GM18868 (cell line): ENCODE data around the gene FKBP5.
A peak's percentile ranks its signal among the peaks of the same experiment; 100 is the strongest.
"Not testable (repeated sequence)": the region's sequence is repeated elsewhere in the genome, so short reads cannot be mapped to it uniquely, and the experiment has no call there.

Source experiments
- ATAC-seq: cut with Tn5 transposase; IDR thresholded peaks from one replicate; pipeline ENCODE4 v1.9.1; 2021; ENCODE audit warnings: mild to moderate bottlenecking, moderate library complexity; ENCODE audit not compliant: unreplicated experiment

Gene FKBP5

GRCh38 chr6:35688605-35689322, at the start of gene FKBP5:
Gene FKBP5 (minus strand): TSS chr6:35688915. CDS start chr6:35642824, 46,091 bp downstream.
- peak; percentile 89 for ATAC-seq

DNA sequence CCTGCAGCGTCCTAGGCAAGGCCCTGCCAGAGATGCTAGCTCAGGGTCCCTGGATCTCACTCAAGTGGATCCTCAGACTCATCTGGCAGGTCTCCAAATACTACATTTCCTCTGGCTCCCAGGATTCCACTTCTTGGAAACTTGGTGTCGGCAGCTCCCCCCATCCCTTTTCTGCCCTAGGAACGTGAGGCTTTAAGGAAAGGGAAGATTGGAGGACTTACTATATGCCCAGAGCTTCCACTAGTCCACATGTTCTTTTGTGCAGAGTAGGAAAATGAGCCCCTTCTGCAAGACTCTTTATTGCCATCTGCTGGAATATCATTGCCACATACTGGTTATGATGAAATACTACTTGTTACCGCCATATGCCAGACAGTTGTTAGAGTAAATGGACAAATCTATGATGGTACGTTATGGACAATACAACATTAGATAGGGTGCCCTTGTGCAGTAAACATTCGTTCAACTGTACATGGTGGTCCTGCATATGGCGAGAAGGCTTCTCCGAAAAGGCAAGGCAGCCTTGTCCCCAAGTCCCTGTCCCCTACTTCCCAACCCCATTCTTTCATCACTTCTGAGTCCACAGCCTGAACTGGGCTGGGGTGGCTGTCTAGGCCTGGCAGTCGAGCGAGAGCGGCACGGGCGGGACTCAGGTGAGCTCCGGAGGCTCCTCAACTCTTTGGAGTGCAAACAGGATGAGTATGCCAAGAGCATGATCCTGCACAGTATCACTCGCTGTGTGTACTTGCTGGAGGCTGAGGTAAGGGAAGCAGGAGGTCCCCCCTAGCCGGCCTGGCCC, 48.9 kb upstream of the FKBP5 start:
- ATAC-seq: no peak

- no peak for ATAC-seq
Observed at GRCh38 chr6:35736982-35737412, 48.3 kb upstream of the FKBP5 start, which contains the start of gene ARMC12. Gene ARMC12 (plus strand): TSS chr6:35737032. CDS start chr6:35737109, 77 bp downstream.

- ATAC-seq: no peak
Observed at GRCh38 chr6:35736253-35736894, 47.7 kb upstream of the FKBP5 start.

DNA sequence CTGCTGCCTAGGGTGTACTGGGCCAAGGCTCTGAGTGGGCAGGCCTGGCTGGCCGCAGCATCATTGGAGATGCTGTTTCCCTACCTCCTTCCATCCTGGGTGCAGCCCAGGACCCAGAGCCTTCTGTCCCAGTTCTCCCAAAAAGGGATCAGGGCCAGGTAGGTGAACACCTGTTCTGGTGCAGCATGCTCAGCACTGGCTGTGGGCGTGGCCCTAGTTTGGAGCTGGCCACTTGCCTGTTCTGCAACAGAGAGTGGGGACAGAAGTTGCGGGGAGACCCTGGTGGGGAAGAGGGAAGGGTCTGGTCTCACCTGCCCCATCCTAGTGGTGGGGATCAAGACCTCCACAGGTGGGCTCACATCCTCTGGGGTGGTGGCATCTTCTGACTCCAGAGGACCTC, 46.7 kb upstream of the FKBP5 start:
- no peak for ATAC-seq

DNA sequence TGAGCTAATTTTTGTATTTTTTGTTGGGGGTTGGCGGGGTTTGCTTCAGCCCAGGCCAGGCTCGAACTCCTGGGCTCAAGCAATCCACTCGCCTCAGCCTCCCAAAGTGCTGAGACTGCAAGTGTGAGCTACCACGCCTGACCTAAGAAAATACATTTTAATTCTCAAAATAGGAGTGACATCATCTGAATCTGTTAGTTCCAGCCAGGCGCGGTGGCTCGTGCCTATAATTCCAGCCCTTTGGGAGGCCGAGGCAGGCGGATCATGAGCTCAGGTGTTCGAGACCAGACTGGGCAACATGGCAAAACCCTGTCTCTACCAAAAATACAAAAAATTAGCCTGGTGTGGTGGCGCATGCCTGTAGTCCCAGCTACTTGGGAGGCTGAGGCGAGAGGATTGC, 45.6 kb upstream of the FKBP5 start:
- ATAC-seq: not testable (repeated sequence)

DNA sequence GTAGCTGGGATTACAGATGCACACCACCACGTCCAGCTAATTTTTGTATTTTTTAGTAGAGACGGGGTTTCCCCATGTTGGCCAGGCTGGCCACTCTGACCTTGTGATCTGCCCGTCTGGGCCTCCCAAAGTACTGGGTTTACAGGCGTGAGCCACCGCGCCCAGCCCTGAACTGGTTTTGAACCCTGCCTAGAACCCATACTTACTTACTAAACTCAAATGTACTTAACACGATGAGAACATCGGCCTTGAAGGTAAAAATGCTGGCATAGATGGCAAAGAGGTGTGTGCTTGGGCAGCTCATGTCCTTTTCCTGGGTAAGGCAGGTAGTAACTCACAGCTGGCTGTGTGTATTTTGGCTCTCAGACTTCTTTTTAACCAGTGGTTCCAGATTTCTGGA, 44.9 kb upstream of the FKBP5 start:
- no peak for ATAC-seq

DNA sequence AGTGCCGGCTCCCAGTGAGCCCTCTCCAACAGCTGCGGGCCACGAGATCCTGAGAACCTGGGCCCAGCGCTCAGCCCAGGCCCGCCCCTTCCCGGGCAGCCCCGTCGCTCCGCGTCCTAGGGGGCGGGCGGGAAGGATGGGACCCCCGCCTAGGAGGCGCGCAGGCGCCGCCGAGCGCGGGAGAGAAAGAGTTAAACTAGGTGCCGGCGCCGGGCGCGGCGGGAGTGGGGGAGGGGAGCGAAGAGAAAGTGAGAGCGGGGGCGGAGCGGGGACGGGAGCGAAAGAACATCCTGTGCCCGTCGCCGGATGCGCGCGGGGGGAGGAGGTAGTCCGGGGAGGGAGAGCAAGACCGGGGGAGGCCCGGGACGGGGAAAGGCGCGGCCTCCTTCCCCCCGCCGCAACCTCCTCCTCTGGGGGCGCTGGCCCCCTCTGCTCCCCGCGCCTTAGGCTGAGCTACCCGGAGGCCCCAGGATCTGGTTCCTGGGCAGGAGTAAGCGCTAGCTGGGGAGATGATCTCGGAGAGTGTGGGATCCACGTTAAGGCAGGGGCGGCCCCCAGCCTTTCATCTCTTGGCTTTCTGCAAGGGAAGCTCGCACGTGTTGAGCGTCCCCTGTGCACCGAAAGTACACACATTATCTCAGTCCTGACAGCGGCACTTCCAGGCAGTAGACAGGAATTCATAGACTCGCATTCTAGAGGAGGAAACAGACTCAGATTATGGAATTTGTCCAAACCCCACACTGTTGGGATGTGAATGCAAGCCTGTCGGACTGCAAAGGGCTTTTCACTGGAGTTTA, 43.2 kb upstream of the FKBP5 start:
- peak; percentile 51 for ATAC-seq

GRCh38 chr6:35731414-35731735, 42.7 kb upstream of the FKBP5 start:
- peak; percentile 61 for ATAC-seq

DNA sequence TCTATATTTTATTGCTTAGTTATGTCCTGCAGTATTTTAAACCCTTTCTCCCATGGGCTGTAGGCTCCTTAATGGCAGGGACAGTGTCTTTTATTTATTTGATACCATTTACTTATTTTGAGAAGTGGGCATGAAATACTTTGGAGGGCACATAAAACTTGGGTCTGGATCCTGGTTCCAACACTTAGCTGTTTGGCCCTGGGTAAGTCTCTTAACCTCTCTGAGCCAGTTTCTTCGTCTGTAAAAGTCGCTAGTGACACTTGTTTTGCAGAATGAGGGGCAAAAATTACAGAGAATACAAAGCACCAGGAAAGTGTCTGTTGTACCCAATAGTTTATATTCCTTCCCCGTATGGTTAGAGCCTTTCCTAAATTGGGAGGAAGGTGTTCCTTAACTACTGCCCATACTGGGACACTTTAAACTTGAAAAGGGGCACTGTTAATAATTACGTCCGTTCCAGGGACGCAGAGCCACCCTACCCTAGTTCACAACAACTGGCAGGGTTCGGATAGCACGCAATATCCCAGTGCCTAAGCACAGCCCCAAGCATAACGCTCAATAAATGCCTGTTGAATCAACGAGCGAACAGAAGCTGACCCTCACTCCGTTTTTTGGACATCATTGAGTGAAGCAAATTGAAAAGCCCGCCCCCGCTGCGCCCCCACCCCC, 42.2 kb upstream of the FKBP5 start:
- no peak for ATAC-seq

GRCh38 chr6:35729722-35730121, 41.0 kb upstream of the FKBP5 start:
- no peak for ATAC-seq

GRCh38 chr6:35728683-35729678, 40.3 kb upstream of the FKBP5 start:
- no peak for ATAC-seq

DNA sequence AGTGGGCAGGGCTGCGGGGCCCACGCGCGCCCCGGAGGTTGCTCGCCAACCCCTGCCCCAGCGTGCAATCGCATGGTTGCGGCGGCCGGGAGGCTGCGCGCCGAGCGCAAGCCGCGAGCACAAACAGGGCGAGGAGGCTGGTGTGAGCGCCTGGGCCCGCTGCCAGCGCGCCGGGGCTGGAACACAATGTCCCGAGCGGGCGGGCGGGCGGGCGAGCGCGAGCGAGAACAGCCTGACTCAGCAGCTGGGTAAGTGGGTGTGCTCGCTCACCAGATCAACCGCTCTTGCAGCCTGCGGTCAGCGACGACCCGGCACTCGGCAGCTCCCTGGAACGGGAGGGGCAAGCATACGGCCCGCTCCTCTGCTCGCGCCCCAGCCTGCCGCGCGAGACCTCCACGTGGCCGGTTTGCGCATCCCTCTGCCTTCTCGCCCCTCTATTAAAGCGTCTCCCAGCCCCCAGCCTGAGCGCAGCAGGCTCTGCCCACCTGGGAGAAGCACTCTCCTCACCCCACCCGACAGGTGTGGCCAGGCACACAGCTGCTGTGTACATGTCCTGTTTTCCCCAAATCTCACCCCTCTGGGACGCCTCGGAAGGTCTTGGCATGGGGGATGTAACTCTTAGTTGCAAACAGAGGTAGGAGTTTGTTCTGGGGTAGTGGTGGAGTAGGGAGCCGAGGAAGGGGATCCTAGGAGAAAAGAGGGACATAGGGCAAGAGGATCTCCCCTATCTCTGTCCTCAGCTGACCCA, 39.4 kb upstream of the FKBP5 start:
- peak; percentile 43 for ATAC-seq

GRCh38 chr6:35727231-35727934, 38.7 kb upstream of the FKBP5 start:
- ATAC-seq: peak; percentile 4

GRCh38 chr6:35725721-35726438, 37.2 kb upstream of the FKBP5 start:
- no peak for ATAC-seq

DNA sequence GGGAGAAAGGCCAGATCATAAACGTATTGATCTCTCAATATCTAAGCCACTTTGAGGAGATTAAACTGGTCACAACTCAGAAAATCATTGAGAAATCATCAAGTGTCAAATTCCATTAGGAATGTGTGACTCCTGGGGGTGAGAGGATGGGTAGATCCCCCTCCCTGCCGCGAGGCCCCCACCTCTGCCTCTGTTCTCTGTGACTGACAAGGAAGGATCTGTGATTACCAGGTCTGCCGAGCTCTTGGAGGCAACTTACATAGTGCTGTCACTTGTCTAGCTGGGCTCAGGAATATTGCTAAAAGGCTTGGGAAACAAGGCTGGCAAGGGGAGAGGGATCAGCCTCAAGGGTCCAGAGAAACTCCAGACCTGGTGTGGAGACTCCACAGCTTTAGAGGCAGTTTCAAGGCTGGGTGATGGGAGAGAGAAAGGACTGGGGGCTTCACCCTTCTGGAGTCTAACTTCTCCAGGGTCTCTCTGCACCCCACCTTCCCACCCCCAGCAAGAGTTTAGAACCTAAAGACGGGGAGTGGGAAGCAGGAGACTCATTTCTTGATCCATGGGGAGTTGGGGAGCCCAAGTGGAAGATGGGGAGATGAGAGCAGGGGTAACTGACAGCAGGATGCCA, 36.5 kb upstream of the FKBP5 start:
- ATAC-seq: no peak

DNA sequence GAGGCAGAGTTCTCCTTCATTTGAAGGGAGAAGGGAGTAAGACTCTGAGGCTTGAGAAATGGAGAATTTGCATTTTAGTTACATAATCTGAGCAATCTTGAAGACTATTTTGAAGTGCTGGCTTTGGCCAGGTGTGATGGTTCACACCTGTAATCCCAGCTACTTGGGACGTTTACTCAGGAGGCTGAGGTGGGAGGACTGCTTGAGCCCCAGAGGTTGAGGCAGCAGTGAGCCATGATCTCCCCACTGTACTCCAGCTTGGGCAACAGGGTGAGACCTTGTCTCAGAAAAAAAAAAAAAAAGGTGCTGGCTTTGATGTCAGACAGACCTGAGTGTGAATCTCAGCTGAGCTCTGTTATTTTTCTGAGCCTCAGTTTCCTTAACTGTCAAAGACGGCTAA, 35.8 kb upstream of the FKBP5 start:
- ATAC-seq: no peak
